Neural crest cell (in vitro differentiated cells): ENCODE measurements around the gene AKAP9. TPM values are rescaled to one million over a fixed set of nuclear protein-coding genes. Genes with fewer than 3 reads are reported as not detected.
A peak's percentile ranks its signal among the peaks of the same experiment; 100 is the strongest.

ENCODE experiments used
- DNase-seq: peaks from one replicate; pipeline ENCODE4 v3.0.0; 2021; ENCODE audit warnings: low read depth, mixed read lengths, low spot score
- H3K27ac Mint-ChIP-seq: one replicate; pipeline ENCODE4 v1.8.0; 2021; ENCODE audit warnings: mild to moderate bottlenecking, mixed read lengths; ENCODE audit not compliant: unreplicated experiment
- H3K27me3 Mint-ChIP-seq: 2 replicates; pipeline ENCODE4 v1.8.0; 2021; ENCODE audit warnings: low read depth, mild to moderate bottlenecking, mixed read lengths
- H3K36me3 Mint-ChIP-seq: 2 replicates; pipeline ENCODE4 v1.8.0; 2021; ENCODE audit warnings: low read depth, mild to moderate bottlenecking, mixed read lengths
- H3K4me1 Mint-ChIP-seq: 2 replicates; pipeline ENCODE4 v1.8.0; 2021; ENCODE audit warnings: mixed read lengths
- H3K4me3 Mint-ChIP-seq: one replicate; pipeline ENCODE4 v1.8.0; 2021; ENCODE audit warnings: mild to moderate bottlenecking, mixed read lengths
- H3K9me3 Mint-ChIP-seq: 2 replicates; pipeline ENCODE4 v1.8.0; 2021; ENCODE audit warnings: mixed read lengths
- total RNA-seq: library from RNA; stranded (reverse); gene quantifications from 2 replicates; pipeline ENCODE4 v1.2.1, GENCODE V29; 2021
- TF ChIP-seq, protein P1 (sequence below): fragments of 200-600 bp; sonication (generic); conservative IDR thresholded peaks from 2 replicates; pipeline ENCODE4 v1.5.0; 2021; ENCODE audit warnings: antibody characterized with exemption, mild to moderate bottlenecking

AKAP9 gene
- total RNA-seq, 1 donor from 2014 or later: 32.0 TPM

DNA sequence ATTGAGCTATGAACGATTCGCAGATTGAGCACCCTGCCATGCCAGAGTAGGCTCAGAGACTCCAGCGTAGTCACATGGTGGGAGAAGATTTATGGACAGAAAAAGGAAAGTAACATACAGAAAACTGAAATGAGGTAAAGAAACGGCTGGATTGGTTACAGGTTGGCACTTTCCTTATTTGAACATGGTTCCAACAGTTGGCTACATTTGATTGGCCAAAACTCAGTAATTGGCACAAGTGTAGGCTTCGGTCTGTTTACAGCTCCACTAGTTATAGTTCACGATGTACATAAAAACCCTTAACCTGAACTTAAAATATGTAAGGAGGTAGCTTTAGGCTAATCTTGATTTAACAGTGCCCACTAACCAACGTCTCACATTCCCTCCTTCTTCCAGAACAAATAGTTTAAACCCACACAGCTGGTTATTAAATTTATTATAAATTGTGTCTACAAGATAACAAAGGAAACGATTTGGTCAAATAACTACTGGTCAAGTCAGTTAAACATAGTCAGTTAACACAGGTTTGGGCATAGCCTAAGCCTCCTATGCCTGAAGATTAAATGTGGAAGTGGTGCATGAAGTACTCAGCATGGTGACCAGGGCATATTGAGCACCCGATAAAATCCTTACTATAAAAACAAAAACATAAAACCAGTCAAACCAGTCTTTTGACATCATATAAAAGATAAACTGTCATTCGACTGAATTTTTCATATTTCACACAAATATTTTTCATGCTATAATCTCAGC is 42.2 kb upstream of the AKAP9 start:
- Mint-ChIP-seq H3K27ac (no peak overlapping the region), H3K4me3 (no peak overlapping the region), H3K36me3 (no peaks in the 10 kb centered on the region), H3K4me1 (no peaks in the 10 kb centered on the region), H3K9me3 (no peaks in the 10 kb centered on the region), H3K27me3 (no peaks in the 10 kb centered on the region)
- TF ChIP-seq, protein P1, sequence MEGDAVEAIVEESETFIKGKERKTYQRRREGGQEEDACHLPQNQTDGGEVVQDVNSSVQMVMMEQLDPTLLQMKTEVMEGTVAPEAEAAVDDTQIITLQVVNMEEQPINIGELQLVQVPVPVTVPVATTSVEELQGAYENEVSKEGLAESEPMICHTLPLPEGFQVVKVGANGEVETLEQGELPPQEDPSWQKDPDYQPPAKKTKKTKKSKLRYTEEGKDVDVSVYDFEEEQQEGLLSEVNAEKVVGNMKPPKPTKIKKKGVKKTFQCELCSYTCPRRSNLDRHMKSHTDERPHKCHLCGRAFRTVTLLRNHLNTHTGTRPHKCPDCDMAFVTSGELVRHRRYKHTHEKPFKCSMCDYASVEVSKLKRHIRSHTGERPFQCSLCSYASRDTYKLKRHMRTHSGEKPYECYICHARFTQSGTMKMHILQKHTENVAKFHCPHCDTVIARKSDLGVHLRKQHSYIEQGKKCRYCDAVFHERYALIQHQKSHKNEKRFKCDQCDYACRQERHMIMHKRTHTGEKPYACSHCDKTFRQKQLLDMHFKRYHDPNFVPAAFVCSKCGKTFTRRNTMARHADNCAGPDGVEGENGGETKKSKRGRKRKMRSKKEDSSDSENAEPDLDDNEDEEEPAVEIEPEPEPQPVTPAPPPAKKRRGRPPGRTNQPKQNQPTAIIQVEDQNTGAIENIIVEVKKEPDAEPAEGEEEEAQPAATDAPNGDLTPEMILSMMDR: no peak
- no peak for DNase-seq

DNA sequence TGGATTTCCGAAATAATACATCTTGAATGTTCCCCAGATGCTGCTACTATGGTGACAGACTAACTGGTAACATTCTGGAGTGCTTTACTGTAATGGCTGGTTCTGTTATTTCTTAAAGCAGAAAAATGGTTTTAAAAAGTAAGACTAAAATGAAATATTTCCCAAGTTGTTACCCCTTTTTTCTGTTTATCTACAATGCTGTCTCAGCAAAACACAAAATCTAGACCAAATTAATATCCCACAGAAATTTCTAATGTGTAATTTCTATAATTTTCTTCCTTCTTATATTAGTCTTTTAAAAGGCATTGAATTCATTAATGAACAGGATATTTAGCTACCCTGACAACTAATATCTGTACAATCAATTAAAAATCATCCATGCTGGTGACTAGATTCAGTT is 41.1 kb upstream of the AKAP9 start:
- TF ChIP-seq, protein P1: no peak
- DNase-seq: no peak
- Mint-ChIP-seq H3K27me3 (no peaks in the 10 kb centered on the region), H3K4me3 (no peak overlapping the region), H3K9me3 (no peaks in the 10 kb centered on the region), H3K36me3 (no peaks in the 10 kb centered on the region), H3K4me1 (no peaks in the 10 kb centered on the region), H3K27ac (no peak overlapping the region)

DNA sequence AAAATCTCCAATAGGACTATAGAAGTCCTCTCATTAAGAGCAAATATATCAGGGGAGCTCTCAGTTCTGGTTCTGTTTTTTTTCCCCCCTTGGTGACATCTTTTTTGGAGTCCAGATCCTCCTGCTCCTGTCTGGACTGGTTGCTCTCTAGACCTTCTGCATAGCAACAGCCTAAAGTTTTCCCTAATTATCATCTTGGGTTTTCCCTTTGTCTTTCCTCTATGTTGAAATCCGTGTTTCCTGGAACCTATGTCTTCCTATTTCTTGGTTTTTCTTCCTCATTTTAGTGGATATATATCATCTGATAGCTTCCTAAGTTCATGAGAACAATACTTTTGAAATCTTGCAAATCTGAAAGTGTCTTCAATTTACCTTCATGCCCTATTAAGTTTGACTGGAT is 30.5 kb upstream of the AKAP9 start:
- DNase-seq: no peak
- Mint-ChIP-seq H3K9me3 (no peaks in the 10 kb centered on the region), H3K36me3 (no peaks in the 10 kb centered on the region), H3K4me3 (no peak overlapping the region), H3K27me3 (no peaks in the 10 kb centered on the region), H3K27ac (peak overlapping the region; percentile 3), H3K4me1 (peaks cover 5% of the 10 kb centered on the region)
- TF ChIP-seq, protein P1: no peak

DNA sequence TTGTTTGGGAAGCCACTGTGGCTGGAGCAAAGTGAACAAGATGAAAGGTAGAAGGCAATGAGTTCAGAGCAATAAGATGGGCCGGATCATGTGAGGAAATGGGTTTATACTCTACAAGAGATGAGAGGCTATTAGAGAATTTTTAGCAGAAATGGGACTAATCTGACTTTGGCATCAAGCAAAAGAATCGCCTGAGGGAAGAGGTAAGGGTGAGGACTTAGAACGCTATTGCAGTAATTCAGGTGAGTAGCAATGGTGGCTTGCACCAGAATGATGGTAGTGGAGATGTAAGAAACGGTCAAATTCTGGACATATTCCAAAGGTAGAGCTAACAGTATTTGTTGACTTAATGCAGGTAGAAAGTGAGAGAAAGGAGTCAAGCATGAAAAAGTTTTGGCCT is 29.5 kb upstream of the AKAP9 start:
- Mint-ChIP-seq H3K4me1 (peaks cover 5% of the 10 kb centered on the region), H3K27me3 (no peaks in the 10 kb centered on the region), H3K4me3 (no peak overlapping the region), H3K27ac (no peak overlapping the region), H3K36me3 (no peaks in the 10 kb centered on the region), H3K9me3 (no peaks in the 10 kb centered on the region)
- TF ChIP-seq, protein P1: no peak
- no peak for DNase-seq

DNA sequence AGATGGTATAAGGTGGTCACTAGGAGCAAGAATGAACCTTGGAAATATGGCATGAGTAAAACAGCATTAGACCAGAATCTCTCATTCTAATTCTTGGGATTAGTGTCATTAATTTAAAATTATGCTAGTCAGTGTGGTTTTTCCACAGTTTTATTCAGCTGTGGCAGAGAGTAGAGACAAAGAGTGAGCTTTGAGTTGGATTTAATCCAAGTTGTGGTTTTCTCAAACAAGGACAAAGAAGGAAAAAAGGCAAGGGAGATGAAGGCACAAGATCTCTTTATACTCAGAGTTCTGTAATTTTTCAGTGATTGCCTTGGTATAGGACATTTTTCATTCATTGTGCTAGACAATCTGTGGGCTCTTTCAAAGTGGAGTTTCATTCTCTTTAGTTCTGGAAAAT is 28.2 kb upstream of the AKAP9 start:
- Mint-ChIP-seq H3K27ac (no peak overlapping the region), H3K4me3 (no peak overlapping the region), H3K4me1 (peaks cover 5% of the 10 kb centered on the region), H3K27me3 (no peaks in the 10 kb centered on the region), H3K36me3 (no peaks in the 10 kb centered on the region), H3K9me3 (no peaks in the 10 kb centered on the region)
- TF ChIP-seq, protein P1: no peak
- no peak for DNase-seq
